ENCODE data around the gene TPD52L1. TPM values are rescaled to one million over a fixed set of nuclear protein-coding genes. Genes with fewer than 3 reads are reported as not detected.

TPD52L1 gene
- total and polyA plus RNA-seq, 2 experiments from 2014 or later, result 171 to 182 TPM

- H3K27me3 ChIP-seq, result no peaks in the 10 kb centered on the region
- no peak overlapping the region for H3K4me3 ChIP-seq
- no peaks in the 10 kb centered on the region for H3K36me3 ChIP-seq (replicated peaks; ENCODE audit: insufficient read depth, low read depth)
- DNase-seq (ENCODE audit: low spot score), result peak; percentile 67
- H3K4me2 ChIP-seq, result peak overlapping the region; percentile 4
- no peaks in the 10 kb centered on the region for H3K79me2 ChIP-seq
- no peaks in the 10 kb centered on the region for H3K9me3 ChIP-seq (ENCODE audit: low read depth)
- no peaks in the 10 kb centered on the region for H3K9me2 ChIP-seq (replicated peaks; ENCODE audit: insufficient read depth)
- H2AFZ ChIP-seq, result no peak overlapping the region
- H3K4me1 ChIP-seq (ENCODE audit: insufficient read depth), result peaks cover 31% of the 10 kb centered on the region
- no peak for TF ChIP-seq CTCF (IDR thresholded peaks at IDR 0.05; ENCODE audit: poor library complexity)
- no peak for TF ChIP-seq EZH2phosphoT487 (IDR thresholded peaks at IDR 0.05; ENCODE audit: low read depth, severe bottlenecking, unreplicated experiment)
- no peak for TF ChIP-seq EZH2 (IDR thresholded peaks at IDR 0.05; ENCODE audit: borderline replicate concordance)
- no peaks in the 10 kb centered on the region for H4K20me1 ChIP-seq (ENCODE audit: insufficient read depth, poor library complexity, severe bottlenecking)
- H3K27ac ChIP-seq, result peak overlapping the region; percentile 71
- WGBS (ENCODE audit: low lambda C conversion rate, missing lambda C conversion rate), result 50% methylated on average over 3 of the region's 3 CpGs
These were observed 44.3 kb downstream of the TPD52L1 start for GRCh38 chr6:125197795-125198269.

GRCh38 chr6:125198398-125198937 is 44.9 kb downstream of the TPD52L1 start:
- H3K36me3 ChIP-seq (replicated peaks; ENCODE audit: insufficient read depth, low read depth), result no peaks in the 10 kb centered on the region
- H3K9me3 ChIP-seq (ENCODE audit: low read depth), result no peaks in the 10 kb centered on the region
- H3K27me3 ChIP-seq, result no peaks in the 10 kb centered on the region
- WGBS (ENCODE audit: low lambda C conversion rate, missing lambda C conversion rate), result 89% methylated on average over 6 of the region's 6 CpGs
- peaks cover 35% of the 10 kb centered on the region for H3K4me1 ChIP-seq (ENCODE audit: insufficient read depth)
- no peak overlapping the region for H3K4me3 ChIP-seq
- no peaks in the 10 kb centered on the region for H3K9me2 ChIP-seq (replicated peaks; ENCODE audit: insufficient read depth)
- H2AFZ ChIP-seq, result no peak overlapping the region
- H3K27ac ChIP-seq, result peak overlapping the region; percentile 71
- no peaks in the 10 kb centered on the region for H4K20me1 ChIP-seq (ENCODE audit: insufficient read depth, poor library complexity, severe bottlenecking)
- DNase-seq (ENCODE audit: low spot score), result no peak
- TF ChIP-seq EZH2phosphoT487 (IDR thresholded peaks at IDR 0.05; ENCODE audit: low read depth, severe bottlenecking, unreplicated experiment) (no peak), CTCF (IDR thresholded peaks at IDR 0.05; ENCODE audit: poor library complexity) (no peak)
- no peaks in the 10 kb centered on the region for H3K79me2 ChIP-seq
- peak overlapping the region; percentile 4 for H3K4me2 ChIP-seq

GRCh38 chr6:125200941-125201340 is 47.4 kb downstream of the TPD52L1 start:
- Histone ChIP-seq H3K27me3 (no peaks in the 10 kb centered on the region), H3K4me2 (no peak overlapping the region)

More at GRCh38 chr6:125200941-125201340, 47.4 kb downstream of the TPD52L1 start:
- TF ChIP-seq EZH2 (IDR thresholded peaks at IDR 0.05; ENCODE audit: borderline replicate concordance) (no peak), EZH2phosphoT487 (IDR thresholded peaks at IDR 0.05; ENCODE audit: low read depth, severe bottlenecking, unreplicated experiment) (no peak), CTCF (IDR thresholded peaks at IDR 0.05; ENCODE audit: poor library complexity) (no peak)
- H2AFZ ChIP-seq, result no peak overlapping the region
- no peaks in the 10 kb centered on the region for H4K20me1 ChIP-seq (ENCODE audit: insufficient read depth, poor library complexity, severe bottlenecking)
- H3K4me1 ChIP-seq (ENCODE audit: insufficient read depth), result peaks cover 35% of the 10 kb centered on the region
- DNase-seq (ENCODE audit: low spot score), result no peak
- H3K4me3 ChIP-seq, result no peak overlapping the region
- no peak overlapping the region for H3K27ac ChIP-seq
- no peaks in the 10 kb centered on the region for H3K9me2 ChIP-seq (replicated peaks; ENCODE audit: insufficient read depth)
- no peaks in the 10 kb centered on the region for H3K9me3 ChIP-seq (ENCODE audit: low read depth)
- WGBS (ENCODE audit: low lambda C conversion rate, missing lambda C conversion rate), result 82% methylated on average over 3 of the region's 3 CpGs
- no peaks in the 10 kb centered on the region for H3K36me3 ChIP-seq (replicated peaks; ENCODE audit: insufficient read depth, low read depth)
- peaks cover 2% of the 10 kb centered on the region for H3K79me2 ChIP-seq

Data from hepatocyte (in vitro differentiated cells).